Tibial artery (tissue), 4 donors: ENCODE results near the gene ITIH4.

Experiments used
- DNase-seq, 2 donors: peaks; one replicate each; pipeline ENCODE4 v3.0.0-alpha.2; 2019
- H3K27ac ChIP-seq, 2 donors: fragments of 200-600 bp; sonication (generic) in 1 of 2; 1 replicate in 1 of 2; 2 replicates in 1 of 2; pipeline ENCODE4 v1.5.1; 2018 to 2019; ENCODE audit warnings: mild to moderate bottlenecking in 1 of 2
- H3K27me3 ChIP-seq, 2 donors: fragments of 200-600 bp; sonication (generic) in 1 of 2; one replicate each; pipeline versions ENCODE4 v1.5.1 to v1.6.0; 2016 to 2019
- H3K36me3 ChIP-seq, 3 donors: fragments of 200-600 bp; sonication (generic) in 2 of 3; one replicate each; pipeline ENCODE4 v1.5.1; 2016 to 2019; ENCODE audit warnings: mild to moderate bottlenecking in 2 of 3
- H3K4me1 ChIP-seq, 4 donors: fragments of 200-600 bp; sonication (generic) in 2 of 4; 1 replicate in 3 of 4; 2 replicates in 1 of 4; pipeline ENCODE4 v1.5.1; 2016 to 2019
- H3K4me3 ChIP-seq, 2 donors: fragments of 200-600 bp; sonication (generic) in 1 of 2; 1 replicate in 1 of 2; 2 replicates in 1 of 2; pipeline ENCODE4 v1.5.1; 2018 to 2019; ENCODE audit warnings: mild to moderate bottlenecking in 2 of 2
- H3K9me3 ChIP-seq, 3 donors: fragments of 200-600 bp; sonication (generic) in 1 of 3; one replicate each; pipeline ENCODE4 v1.5.1; 2016 to 2019
- CTCF ChIP-seq, 2 experiments: fragments of 200-600 bp in 1 of 2; fragments of 450-650 bp in 1 of 2; IDR thresholded peaks; one replicate each; pipeline ENCODE4 v1.5.1; 2017 to 2019; ENCODE audit warnings: antibody characterized with exemption in 2 of 2, mild to moderate bottlenecking in 1 of 2, moderate library complexity in 1 of 2
- intact Hi-C: fragments of 100-400 bp; cut with DNase I; formaldehyde crosslinking; loops from one replicate; pipeline ENCODE4 v1.15.0; 2023; ENCODE audit warnings: low total_unique reads

The ITIH4 gene

GRCh38 chr3:52870471-52870870, 40.0 kb upstream of the ITIH4 start:
- TF ChIP-seq CTCF (IDR thresholded peaks at IDR 0.05), result no peak
- Histone ChIP-seq H3K36me3 (peaks cover 0 to 5% (median 0%) of the 10 kb centered on the region in 3 donors), H3K27ac (no peak overlapping the region), H3K27me3 (no peaks in the 10 kb centered on the region), H3K9me3 (no peaks in the 10 kb centered on the region), H3K4me1 (peaks cover 0 to 18% (median 2%) of the 10 kb centered on the region in 4 donors), H3K4me3 (no peak overlapping the region)
- no peak for DNase-seq
- intact Hi-C loops, result no loop called here

- H3K4me3 ChIP-seq, result no peak overlapping the region
- no peak overlapping the region for H3K27ac ChIP-seq
- DNase-seq, result no peak
- no peaks in the 10 kb centered on the region for H3K9me3 ChIP-seq
- intact Hi-C loops, result no loop called here
- H3K27me3 ChIP-seq, result no peaks in the 10 kb centered on the region
- peaks cover 0 to 5% (median 5%) of the 10 kb centered on the region in 3 donors for H3K36me3 ChIP-seq
- no peaks in the 10 kb centered on the region for H3K4me1 ChIP-seq
- no peak for TF ChIP-seq CTCF (IDR thresholded peaks at IDR 0.05)
Observed at GRCh38 chr3:52866427-52866826, 36.0 kb upstream of the ITIH4 start.

GRCh38 chr3:52865994-52866393, 35.5 kb upstream of the ITIH4 start:
- intact Hi-C loops, result no loop called here
- no peak for DNase-seq
- no peak overlapping the region for H3K27ac ChIP-seq

GRCh38 chr3:52860424-52860768, 29.9 kb upstream of the ITIH4 start:
- Histone ChIP-seq H3K36me3 (peaks cover 0 to 19% (median 0%) of the 10 kb centered on the region in 3 donors), H3K9me3 (no peaks in the 10 kb centered on the region), H3K4me1 (no peaks in the 10 kb centered on the region), H3K4me3 (no peak overlapping the region), H3K27me3 (no peaks in the 10 kb centered on the region), H3K27ac (no peak overlapping the region)
- intact Hi-C loops, result no loop called here
- TF ChIP-seq CTCF (IDR thresholded peaks at IDR 0.05), result no peak
- no peak for DNase-seq

More at GRCh38 chr3:52865994-52866393, 35.5 kb upstream of the ITIH4 start:
- Histone ChIP-seq H3K27me3 (no peaks in the 10 kb centered on the region), H3K4me1 (no peaks in the 10 kb centered on the region), H3K4me3 (no peak overlapping the region), H3K36me3 (peaks cover 0 to 10% (median 5%) of the 10 kb centered on the region in 3 donors), H3K9me3 (no peaks in the 10 kb centered on the region)
- no peak for TF ChIP-seq CTCF (IDR thresholded peaks at IDR 0.05)

- Histone ChIP-seq H3K4me3 (no peak overlapping the region), H3K27ac (no peak overlapping the region), H3K4me1 (no peaks in the 10 kb centered on the region), H3K9me3 (no peaks in the 10 kb centered on the region), H3K27me3 (no peaks in the 10 kb centered on the region), H3K36me3 (peaks cover 0 to 24% (median under 1%) of the 10 kb centered on the region in 3 donors)
- no peak for TF ChIP-seq CTCF (IDR thresholded peaks at IDR 0.05)
- DNase-seq, result no peak
- intact Hi-C loops, result loop anchor here (10.0 kb wide), 1 partner anchor 215 kb away; no protein-coding TSS in a partner anchor
Observed at GRCh38 chr3:52859686-52860423, 29.4 kb upstream of the ITIH4 start.
